GM18861 (cell line): ENCODE results near the gene NCK1.
"Not testable (repeated sequence)": the region's sequence is repeated elsewhere in the genome, so short reads cannot be mapped to it uniquely, and the experiment has no call there.

ENCODE experiments used
- ATAC-seq: cut with Tn5 transposase; IDR thresholded peaks from one replicate; pipeline ENCODE4 v1.9.1; 2021; ENCODE audit not compliant: unreplicated experiment

Gene NCK1

DNA sequence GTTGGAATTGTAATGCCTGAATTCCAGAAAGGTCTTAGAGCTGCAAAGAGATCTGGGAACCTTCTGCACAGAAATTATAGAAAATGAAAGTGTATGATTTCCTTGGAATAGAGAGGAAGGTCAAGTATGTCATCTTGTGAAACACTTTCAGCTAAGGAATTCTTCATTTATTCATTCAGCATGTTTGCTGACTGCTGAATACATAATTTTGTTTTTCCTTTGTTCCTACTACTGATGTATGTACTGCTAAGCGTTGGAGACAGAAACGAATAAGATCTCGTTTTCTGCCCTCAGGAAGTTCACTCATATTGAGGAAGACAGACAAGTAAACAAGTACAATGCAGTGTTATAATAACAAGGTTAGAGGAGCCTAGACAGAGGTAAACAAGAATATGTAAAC lies 81.4 kb downstream of the NCK1 start:
- ATAC-seq = no peak

DNA sequence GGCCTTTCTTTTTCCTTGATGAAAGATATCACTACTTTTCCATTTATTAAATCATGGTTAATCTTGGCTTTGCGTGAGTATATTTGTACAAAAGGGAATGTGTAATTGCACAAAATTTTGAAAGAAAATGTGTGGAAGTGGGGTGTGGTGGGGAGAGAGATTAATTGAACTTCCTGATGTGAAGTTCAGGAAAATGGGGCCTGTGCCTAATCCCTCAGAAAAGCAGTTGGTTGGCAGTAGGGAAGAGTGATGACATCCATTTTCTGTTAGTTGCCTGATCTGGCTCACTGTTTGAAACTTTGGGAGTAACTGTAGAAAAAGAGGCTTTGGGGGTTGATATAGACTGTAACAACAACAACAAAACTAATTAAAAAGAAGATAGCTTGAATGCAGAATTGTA lies 85.0 kb downstream of the NCK1 start:
- ATAC-seq = no peak

DNA sequence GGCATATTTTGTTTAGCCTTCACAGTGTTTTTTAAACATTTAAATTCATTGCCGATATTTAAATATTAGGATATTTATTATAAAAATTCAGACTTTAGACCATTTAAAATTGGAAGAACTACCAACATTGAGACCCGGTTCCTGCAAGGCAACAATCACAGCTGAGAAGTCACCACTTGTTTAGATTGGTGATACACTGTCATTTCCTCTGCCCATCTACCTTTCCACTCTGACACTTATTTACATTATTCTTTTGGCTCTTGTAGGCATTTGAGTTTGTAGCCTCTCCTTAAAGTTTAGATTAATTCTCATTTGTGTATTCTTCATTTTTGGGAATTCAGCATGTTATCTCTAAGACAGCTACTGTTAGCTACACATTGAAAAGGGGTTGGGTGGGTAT lies 85.5 kb downstream of the NCK1 start:
- ATAC-seq = no peak

DNA sequence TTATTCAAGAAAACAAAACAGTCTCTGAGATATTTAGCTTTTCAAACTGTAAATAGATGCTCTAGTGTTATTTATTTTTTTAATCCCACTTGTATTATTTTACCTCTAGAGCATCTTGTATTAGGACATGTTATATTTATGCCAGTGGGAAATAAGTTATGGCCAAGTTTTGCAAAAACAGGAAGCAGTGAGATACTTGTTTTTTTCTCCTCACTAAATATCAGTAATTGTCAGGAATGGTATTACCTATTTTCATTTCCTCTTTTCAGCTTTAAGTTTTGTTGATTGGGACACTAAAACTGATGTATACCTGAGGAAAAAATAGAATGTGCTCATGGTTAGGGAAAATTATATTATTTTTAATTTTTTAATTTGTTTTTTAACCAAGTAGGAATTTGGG lies 87.1 kb downstream of the NCK1 start:
- ATAC-seq = no peak

DNA sequence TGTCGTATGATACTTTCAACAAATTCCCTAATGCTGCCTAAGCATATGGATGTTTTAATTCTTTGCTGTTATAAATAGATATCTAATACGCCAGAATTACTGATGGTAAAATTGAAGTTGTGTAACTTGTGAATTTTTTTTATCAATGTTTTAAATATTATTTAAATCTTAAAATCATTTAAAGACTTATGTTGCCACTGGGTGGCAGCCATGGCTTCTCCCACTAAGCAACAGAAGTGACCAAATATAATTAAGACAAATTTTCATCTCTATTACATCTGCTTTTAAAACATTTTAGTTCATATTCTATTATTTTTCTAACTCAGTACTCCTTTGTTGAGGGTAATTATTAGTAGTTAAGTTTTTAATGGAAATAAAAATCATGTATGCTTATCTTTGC lies 87.7 kb downstream of the NCK1 start:
- no peak for ATAC-seq

DNA sequence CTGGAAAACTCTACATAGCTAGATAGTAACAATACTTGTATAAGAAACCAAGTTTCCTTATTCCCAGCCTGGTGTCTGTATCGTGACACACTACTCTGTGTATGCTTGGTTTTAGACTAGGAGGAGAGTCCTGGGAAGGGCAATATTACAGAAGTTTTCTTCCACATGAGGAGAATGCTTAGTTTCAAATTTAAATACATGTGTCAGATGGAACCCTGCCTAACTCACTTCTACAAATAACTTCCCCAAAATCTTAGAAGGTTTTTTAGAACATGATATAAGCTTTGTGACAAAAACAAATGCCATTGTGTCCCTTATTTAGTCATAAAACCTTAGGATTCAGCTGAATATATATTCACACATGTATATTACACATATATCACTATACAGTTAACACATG lies 88.6 kb downstream of the NCK1 start:
- ATAC-seq = no peak

DNA sequence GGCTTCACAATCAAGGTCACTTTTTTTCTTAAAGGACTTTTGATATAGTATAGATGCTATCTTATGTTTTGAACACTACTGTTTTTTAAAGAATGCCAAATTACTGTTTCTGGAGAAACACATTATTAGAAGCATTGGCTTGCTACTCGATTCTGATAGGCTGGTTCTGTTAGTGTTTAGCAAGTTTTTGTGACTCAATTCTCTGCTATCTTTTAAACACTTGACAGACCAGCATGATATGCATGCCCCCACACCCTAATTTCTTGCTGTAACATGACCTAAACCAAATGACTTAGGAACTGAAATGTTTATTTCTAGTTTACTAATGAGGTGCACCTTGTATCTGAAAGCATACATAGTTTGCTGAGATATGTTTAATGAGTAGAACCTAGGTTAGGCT lies 90.3 kb downstream of the NCK1 start:
- ATAC-seq = no peak

DNA sequence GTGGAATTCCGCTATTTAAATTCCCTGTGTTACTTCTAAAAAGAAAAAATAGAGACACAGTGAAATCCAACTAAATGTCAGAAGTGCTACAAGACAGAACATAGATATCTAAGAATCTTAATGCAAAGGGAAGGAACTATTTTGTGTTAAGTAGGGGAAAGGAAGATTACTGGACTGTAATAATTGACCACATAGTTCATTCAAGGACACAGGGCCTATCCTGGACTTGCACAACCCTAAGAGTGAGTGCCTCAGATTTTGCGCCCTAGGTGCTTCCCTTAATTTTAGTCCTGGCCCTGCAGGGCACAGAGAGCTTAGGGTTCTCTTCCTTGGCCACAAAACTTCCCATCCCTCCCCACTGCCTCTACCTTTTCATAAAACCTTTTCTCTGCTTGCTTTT lies 92.2 kb downstream of the NCK1 start:
- no peak for ATAC-seq

DNA sequence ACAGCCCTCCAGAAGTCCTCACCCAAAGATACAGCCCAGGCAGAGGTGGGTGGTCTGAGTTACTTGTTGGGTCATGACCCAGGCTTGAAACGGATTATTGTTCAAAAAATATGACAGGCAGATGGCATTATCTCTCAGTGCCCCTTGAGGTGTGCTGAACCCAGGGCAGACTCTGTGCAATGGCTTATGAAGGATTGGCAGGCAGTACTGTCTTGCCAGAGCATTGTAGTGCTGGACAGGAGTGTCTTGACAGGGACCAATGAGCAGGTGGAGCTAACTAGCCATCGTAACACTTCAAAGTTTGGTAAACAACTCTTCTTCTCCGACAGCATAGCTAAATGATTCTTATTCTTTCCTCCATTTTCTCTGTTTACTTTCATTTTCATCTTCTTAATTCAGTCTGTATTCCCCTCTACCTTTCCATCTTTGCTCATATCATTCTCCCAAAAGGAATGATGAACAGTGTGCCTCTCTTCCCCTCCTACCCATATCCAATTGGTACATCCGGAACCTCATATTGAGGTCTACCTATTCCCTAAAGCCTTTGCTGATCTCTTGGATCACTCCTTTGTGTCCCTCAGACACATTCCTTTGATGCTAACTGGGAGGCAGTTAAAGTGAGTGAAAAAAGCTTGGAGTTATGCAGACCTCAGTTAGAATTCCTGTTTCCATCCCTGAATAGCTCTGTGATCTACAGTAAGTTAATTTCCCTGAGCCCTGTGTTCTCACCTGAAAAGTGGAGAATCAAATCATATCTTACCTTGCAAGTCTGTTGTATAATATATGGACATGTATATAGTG lies 93.2 kb downstream of the NCK1 start:
- no peak for ATAC-seq

DNA sequence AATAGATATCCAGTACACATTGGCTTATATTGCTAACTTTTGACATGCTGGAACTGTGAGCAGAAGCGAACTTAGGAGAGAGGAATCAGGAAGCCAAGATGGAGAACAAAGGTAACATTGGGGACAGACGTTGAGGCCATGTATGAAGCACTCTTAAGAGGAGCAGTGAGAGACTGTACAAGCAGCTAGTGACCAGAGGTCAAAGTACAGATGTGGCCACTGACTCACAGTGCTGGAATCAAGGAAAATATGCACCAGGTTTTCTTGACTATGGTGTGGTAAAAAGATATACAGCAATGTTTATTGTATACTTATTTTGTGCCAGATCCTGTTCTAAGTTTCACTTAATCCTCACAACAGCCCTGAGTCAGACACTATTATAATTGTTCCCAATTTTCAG lies 93.8 kb downstream of the NCK1 start:
- ATAC-seq = no peak

DNA sequence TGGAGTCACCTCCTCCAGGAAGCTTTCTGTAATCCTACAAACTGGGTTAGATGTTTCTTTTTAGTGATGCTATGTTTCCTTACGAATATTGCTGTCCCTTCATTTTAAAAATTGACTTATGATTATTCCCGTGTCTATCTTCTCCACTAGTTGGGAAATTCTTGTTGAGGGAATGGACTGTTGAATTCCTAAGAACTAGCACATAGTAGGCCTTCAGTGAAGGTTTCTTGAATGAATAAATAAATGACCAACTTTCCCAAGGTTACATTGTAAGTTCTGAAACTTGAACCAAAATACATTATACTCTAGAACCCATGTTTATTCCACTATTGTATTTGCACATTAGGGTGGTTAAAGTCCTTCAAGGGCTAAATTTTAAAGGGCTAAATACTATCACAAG lies 95.0 kb downstream of the NCK1 start:
- no peak for ATAC-seq

DNA sequence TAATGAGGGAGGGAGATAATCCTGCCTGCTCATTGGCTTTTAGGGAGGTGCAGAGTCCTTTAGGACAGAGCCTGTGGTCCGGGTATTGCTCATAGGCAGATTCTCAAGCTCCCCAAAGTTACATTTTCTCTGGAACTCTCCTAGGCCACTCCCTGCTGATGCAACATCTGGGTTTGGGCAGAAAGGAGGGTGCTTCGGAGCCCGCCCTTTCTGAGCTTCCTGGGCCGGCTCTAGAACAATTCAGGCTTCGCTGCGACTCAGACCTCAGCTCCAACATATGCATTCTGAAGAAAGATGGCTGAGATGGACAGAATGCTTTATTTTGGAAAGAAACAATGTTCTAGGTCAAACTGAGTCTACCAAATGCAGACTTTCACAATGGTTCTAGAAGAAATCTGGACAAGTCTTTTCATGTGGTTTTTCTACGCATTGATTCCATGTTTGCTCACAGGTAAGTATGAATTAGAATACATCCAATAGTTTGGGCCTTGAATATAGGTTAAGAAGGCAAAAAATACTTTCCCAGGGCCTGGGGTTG lies 95.8 kb downstream of the NCK1 start, which contains the start of gene IL20RB:
Gene IL20RB, plus strand, starts transcription at position 233 of the 538 bp plus-strand sequence. Its CDS starts 131 bp downstream, at position 364.
- no peak for ATAC-seq

DNA sequence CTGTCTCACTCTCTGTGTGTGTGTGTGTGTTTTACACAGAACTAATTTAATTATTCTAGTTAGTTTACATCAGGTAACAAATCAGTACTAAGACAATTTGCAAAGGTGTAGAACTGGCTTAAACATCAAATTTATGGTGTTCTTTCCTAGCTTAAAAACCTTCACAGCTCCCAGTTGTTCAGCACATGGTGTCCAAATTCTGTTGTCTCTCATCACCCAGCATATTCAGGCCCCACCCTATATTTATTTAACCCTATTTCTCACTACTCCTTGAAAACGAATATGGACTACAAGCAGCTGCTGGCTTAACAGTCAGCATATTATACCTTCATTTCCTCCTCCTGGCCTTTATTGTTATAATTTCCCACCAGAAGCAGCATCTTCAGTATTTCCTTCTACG lies 96.9 kb downstream of the NCK1 start:
- no peak for ATAC-seq

DNA sequence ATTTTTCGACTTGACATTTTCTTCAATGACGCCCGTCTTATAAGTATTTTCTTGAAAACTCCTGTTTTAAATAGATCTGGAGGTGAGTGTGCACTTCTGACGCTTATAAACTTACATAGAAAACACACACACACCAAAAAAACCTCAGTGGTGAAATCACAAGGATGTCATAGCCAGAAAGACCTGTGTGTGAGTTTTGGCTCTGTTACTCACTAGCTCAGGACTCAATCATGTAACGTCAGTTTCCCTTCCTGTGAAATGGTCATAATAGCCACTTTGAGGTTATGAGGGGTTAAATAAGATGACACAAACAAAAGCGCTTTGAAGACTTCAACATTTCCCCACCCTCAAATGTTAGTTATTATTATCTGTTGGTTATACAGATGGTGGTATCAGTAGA lies 97.6 kb downstream of the NCK1 start:
- no peak for ATAC-seq

DNA sequence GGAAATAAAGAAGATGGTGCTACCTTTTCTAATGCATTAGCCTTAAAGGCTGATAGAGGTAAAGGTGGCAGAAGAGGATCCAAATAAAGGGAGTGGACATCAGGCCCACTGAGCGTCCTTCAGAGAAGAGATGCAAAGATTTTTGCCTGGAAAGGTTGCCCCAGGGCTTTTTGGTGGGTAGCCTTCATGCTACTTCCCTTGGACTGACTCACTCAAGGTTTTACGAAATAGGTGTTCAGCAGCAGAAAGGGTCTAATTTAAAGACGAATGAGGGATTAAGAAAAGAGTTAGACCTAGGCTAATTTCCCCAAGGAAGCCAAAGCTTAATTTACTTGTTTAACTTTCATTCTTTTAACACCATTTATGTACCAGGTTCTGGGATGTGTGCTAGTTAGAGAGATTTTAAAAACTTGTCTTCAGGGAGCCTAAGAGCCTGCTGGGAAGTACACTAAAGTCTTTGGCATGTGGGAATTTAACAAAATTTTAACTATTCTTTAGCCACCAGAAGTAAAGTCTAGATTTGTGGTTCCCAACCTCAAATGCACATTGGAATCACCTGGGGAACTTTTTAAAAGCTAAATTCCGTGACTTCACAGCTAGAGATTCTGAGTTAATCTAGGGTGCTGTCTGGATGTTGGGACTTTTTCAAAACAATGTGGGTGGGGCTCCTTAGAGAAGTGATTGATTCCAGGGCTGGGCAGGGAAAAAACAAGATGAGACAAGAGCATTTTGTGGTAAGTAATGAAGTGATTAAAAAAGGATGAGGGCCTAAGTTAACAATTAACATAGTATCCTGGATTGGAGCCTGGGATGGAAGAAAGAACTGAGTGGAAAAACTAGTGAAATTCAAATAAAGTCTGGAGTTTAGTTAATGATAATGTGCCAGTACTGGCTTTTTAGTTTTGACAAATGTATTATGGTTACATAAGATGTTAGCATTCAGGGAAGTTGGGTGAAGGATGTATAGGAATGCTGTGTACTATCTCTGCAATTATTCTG lies 99.1 kb downstream of the NCK1 start:
- ATAC-seq = no peak

DNA sequence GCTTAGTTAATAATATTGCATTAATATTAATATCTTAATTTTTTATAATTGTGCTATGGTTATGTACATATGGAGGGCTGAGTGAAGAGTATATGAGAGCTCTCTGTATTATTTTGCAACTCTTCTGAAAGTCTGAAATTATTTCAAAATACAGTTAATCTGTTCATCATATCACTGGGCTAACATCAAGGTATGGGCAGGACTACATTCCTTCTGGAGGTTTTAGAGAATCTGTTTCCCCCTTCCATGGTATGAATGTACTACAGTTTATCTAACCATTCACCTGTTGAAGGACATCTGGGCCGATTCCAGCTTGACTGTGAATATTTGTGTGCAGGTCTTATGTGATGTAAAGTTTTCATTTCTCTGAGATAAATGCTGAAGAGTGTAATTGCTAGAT lies 100.9 kb downstream of the NCK1 start:
- ATAC-seq = no peak

DNA sequence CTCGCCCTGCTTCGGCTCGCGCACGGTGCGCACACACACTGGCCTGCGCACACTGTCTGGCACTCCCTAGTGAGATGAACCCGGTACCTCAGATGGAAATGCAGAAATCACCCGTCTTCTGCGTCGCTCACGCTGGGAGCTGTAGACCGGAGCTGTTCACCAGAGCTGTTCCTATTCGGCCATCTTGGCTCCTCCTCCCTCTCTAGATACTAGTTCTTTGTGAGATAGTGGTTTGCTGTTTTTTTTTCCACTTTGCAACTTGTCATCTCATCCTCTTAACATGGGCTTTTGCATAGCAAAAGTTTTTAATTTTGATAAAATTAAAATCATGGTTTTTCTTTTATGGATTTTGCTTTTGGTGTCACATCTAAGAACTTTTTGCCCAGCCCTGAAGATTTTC lies 107.5 kb downstream of the NCK1 start:
- not testable (repeated sequence) for ATAC-seq

DNA sequence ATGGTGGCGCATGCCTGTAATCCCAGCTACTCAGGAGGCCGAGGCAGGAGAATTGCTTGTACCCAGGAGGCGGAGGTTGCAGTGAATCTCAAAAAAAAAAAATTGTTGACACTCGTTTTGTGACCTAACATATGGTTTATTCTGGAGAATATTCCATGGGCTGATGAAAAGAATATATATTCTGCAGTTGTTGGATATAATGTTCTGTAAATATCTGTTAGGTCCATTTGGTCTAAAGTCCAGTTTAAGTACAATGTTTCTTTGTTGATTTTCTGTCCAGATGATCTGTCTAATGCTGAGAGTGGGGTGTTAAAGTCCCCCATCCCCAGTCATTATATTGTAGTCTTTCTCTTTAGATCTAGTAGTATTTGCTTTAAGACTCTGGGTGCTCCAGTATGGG lies 111.3 kb downstream of the NCK1 start:
- no peak for ATAC-seq

DNA sequence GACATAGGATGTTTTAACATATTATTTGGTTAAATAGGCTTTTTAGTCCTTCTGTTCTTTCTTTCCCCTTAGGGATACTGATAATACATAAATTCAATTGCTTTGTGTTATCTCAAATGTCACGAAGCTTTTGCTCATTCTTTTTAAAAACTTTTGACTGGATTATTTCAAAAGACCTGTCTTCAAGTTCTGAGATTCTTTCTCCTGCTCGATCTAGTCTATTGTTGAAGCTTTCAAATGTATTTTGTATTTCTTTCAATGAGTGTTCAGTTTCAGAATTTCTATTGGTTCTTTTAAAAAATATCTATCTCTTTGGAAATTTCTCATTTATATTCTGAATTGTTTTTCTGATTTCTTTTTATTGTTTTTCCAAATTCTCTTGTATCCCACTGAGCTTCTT lies 112.7 kb downstream of the NCK1 start:
- ATAC-seq = no peak

DNA sequence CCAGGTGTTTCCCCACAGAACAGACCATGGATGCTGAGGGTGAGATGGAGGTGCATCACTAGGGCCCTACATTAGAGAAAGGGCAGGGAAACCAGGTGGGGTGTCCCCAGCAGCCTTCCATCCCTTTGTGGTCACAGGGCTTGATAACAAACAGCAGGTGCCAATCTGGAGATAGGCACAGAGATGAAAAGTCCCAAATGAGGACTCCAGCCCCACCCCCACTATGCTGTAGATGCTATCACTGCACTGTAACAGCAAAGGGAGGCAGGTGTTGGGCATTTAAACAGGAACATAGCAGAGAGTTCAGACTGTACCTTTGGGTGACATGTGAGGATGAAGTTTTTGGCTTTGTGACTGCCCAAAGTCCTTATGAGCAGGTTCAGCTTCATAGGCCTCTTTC lies 117.2 kb downstream of the NCK1 start:
- ATAC-seq = no peak

DNA sequence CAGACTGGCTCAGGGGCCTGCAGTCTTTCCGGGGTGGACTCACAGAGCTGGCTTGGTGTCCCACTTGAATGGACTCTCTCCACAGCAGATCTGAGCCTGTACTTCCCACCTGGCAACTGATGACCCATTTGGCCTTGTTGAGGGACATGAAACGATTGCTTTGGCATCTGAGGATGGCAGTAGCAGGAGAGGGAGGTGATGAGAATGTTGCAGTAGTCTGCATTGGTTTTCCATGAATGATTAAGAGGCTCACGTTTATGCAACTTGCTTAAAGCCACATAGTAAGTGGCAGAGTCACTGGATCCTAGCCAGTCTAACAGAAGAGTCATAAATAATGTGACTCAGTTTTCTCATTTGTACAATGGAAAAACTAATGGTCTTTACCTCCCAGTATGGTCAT lies 117.7 kb downstream of the NCK1 start:
- no peak for ATAC-seq

DNA sequence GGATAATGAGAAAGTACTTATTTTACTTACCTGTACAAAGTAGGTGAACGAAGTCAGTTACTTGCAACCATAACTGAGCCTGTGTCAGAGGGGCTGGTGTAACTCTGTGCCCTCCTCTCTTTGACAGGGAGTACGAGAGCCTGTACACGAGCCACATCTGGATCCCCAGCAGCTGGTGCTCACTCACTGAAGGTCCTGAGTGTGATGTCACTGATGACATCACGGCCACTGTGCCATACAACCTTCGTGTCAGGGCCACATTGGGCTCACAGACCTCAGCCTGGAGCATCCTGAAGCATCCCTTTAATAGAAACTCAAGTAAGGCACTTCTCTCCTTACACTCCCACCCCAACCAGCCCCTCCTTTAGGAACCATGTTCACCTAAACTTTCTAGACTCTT lies 120.0 kb downstream of the NCK1 start:
- ATAC-seq = no peak
